HG03354 (cell line): Measurements from ENCODE around the gene MOG.
"Not testable (repeated sequence)": the region's sequence is repeated elsewhere in the genome, so short reads cannot be mapped to it uniquely, and the experiment has no call there.

Source experiments
- ATAC-seq: cut with Tn5 transposase; IDR thresholded peaks from one replicate; pipeline ENCODE4 v1.9.1; 2021; ENCODE audit warnings: mild to moderate bottlenecking; ENCODE audit not compliant: unreplicated experiment, poor library complexity, severe bottlenecking

The MOG gene

GRCh38 chr6:29672116-29672515 is 15.2 kb downstream of the MOG start:
- not testable (repeated sequence) for ATAC-seq

GRCh38 chr6:29673161-29673560 is 16.3 kb downstream of the MOG start:
- no peak for ATAC-seq

GRCh38 chr6:29674008-29674407 is 17.1 kb downstream of the MOG start:
- ATAC-seq = no peak

GRCh38 chr6:29675561-29675960 is 18.7 kb downstream of the MOG start:
- ATAC-seq = no peak

- no peak for ATAC-seq
These were observed 20.2 kb downstream of the MOG start for GRCh38 chr6:29676981-29677601.

- no peak for ATAC-seq
These were observed 21.2 kb downstream of the MOG start for GRCh38 chr6:29678114-29678513.

- ATAC-seq = no peak
These were observed 23.1 kb downstream of the MOG start for GRCh38 chr6:29679962-29680361.

GRCh38 chr6:29680416-29680815 is 23.5 kb downstream of the MOG start:
- no peak for ATAC-seq

GRCh38 chr6:29680904-29681303 is 24.0 kb downstream of the MOG start, which contains the start of gene ZFP57:
Gene ZFP57, minus strand, starts transcription at chr6:29681152. Its CDS starts 4,149 bp downstream, at chr6:29677003.
- no peak for ATAC-seq

GRCh38 chr6:29681811-29682210 is 24.9 kb downstream of the MOG start:
- no peak for ATAC-seq

GRCh38 chr6:29685718-29686326 is 28.9 kb downstream of the MOG start:
- no peak for ATAC-seq

GRCh38 chr6:29694637-29695036 is 37.7 kb downstream of the MOG start:
- no peak for ATAC-seq

GRCh38 chr6:29696147-29697125 is 39.5 kb downstream of the MOG start:
- ATAC-seq = no peak

- no peak for ATAC-seq
These were observed 45.7 kb downstream of the MOG start for GRCh38 chr6:29702519-29703103.

GRCh38 chr6:29705389-29706231 is 48.7 kb downstream of the MOG start:
- ATAC-seq = no peak

- peak; percentile 65 for ATAC-seq
These were observed 51.7 kb downstream of the MOG start for GRCh38 chr6:29708432-29709179.

- peak; percentile 38 for ATAC-seq
These were observed 52.3 kb downstream of the MOG start for GRCh38 chr6:29709188-29709587.

- ATAC-seq = no peak
These were observed 53.5 kb downstream of the MOG start for GRCh38 chr6:29710281-29710941.
